NCI-H2171 treated with DMSO at 0.1 percent for 48 hours (cell line): Measurements from ENCODE around the gene DIP2C.
"Not testable (repeated sequence)": the region's sequence is repeated elsewhere in the genome, so short reads cannot be mapped to it uniquely, and the experiment has no call there.

ENCODE experiments used
- DNase-seq: peaks from one replicate; lab custom pipeline; 2025; lab: John Stamatoyannopoulos, UW

DIP2C gene

GRCh38 chr10:418894-419293 is 270.6 kb downstream of the DIP2C start:
- DNase-seq = no peak

GRCh38 chr10:418226-418625 is 271.2 kb downstream of the DIP2C start:
- DNase-seq = no peak

DNA sequence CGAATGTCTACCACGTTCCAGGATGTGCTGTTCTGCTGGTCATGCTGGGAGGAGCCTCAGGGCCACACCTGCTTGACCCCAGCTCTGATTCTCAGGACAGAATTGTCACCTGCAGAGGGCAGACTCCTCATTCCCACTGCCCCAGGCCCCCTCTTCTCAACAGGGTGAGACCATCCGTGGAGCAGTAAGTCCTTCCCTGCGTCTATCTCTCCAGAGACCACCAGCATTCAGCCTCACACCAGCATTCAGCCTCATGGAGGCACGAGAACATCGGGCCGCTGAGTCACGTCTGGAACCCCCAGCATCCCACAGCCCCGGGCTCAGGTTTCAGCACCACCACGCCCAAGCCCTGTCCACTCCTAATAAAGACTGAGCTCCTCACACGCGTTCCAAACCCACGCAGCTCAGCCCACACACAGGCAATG is 273.4 kb downstream of the DIP2C start:
- no peak for DNase-seq

DNA sequence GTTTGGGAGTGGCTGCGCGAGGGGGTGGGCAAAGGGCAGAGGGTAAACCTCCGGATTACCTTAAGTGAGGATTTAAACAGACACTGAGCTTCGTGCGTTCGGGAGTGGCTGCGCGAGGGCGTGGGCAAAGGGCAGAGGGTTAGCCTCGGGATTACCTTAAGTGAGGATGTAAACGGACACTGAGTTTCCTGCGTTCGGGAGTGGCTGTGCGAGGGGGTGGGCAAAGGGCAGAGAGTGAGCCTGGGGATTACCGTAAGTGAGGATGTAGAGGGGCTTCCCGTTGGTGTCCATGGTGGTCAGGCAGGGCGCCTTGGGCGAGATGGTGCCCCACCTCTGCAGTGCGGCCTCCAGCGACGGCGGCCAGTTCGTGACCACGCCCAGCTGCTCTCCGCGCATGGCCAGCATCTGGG is 275.8 kb downstream of the DIP2C start:
- DNase-seq = no peak

- no peak for DNase-seq
Observed at GRCh38 chr10:412109-412508, 277.4 kb downstream of the DIP2C start.

DNA sequence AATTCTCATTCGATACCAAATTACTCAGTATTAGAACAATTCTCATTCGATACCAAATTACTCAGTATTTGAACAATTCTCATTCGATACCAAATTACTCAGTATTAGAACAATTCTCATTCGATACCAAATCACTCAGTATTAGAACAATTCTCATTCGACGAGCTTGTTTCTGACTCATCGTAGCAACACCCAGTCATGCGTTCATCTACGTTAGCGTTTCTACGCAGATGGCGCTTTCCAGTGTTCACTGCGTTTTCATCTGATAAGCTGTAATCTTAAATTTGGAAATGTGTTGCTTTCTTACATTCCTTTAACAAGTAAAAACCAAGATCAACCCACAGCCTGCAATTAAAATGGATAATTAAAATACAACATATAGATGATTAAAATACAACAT is 277.9 kb downstream of the DIP2C start:
- DNase-seq = no peak

DNA sequence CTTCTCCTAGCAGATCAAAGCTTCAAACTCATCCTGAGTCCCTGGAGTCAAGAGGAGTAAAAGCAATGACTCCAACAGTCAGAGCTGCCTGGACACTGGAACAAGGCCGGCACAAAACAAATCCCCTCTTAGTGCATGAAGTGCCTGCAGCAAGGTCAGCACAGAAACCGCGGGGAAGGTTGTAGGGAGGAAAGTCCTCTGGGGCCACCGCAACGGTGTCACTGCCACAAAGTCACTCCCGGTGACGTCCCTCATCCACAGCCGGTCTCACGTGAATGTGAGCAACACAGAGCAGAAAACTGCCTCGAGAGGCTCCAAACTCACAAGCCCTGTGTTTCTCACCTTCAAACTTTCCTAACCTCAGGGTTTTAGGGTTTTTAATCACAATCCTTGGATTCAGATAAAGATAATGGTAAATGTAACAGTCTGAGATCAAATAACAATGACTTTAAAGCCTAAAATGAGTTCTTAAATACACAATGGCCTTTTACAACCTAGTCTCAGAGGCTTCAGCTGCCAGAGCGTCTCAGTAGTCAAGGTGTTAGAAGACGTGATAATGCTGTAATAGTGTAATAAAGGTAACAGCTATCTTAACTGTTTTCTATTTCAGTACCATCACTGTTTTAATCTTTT is 279.9 kb downstream of the DIP2C start:
- no peak for DNase-seq

- DNase-seq = no peak
Observed at GRCh38 chr10:408236-408635, 281.2 kb downstream of the DIP2C start.

DNA sequence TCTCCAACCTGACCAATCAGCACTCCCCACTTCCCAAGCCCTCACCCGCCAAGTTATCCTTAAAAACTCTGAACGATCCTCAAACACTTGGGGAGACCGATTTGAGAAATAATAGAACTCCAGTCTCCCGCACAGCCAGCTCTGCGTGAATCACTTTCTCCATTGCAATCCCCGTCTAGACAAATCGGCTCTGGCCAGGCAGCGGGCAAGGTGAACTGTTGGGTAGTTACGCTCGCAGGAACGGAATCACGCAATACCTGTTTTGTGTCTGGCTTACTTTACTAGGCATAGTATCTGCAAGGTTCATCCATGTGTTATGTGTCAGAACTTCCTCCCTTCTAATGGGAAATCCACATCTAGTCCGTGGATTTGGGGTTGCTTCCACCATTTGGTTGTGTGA is 282.5 kb downstream of the DIP2C start:
- DNase-seq = no peak

- DNase-seq = no peak
Observed at GRCh38 chr10:405648-406047, 283.8 kb downstream of the DIP2C start.

DNA sequence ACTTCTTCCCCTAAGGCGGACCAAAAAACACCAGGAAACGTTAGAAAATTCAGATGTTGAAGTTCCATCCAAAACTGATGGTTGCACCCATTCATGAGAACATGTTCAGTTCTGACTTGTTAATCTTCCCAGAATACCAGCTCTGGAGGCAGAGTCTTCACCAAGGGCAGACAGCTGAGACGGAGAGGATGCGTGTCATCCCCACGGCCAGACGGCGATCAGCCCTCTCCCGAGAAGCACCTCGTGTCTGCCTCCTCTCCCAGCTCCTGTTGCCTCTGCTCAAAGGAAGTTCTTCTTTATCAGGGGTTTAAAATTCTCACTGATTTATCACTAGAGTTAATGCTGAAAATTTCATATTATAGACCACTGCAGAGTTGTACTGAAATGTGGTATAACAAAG is 284.5 kb downstream of the DIP2C start:
- DNase-seq = no peak

- no peak for DNase-seq
Observed at GRCh38 chr10:404346-404745, 285.1 kb downstream of the DIP2C start.

GRCh38 chr10:398954-399353 is 290.5 kb downstream of the DIP2C start:
- no peak for DNase-seq

DNA sequence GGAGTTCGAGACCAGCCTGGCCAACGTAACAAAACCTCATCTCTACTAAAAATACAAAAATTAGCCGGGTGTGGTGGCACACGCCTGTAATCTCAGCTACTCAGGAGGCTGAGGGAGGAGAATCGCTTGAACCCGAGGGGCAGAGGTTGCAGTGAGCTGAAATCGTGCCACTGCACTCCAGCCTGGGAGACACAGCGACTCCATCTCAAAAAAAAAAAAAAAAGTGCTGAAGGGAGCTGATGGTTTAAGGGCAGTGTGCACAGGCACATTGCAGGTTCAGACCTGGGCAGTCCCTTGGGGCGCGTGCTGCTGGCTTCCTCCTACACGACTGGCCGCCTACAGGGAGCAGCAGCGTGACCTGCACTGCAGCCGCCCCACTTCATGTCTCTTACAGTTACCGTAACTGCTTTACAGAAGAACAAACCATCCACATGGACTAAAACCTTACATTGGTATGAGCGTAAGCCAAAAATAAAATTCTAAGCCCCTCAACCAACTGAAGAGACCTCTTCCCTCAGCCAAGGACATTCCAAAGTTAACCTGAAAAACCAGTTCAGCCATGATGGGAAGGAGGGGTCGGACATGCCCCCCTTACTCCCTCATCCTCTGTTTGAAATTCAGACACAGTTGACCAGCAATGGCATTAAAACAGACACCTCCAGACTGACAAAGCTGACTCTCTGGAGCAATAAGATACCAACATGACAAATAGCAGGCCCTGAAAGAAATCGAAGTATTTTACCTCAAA is 292.0 kb downstream of the DIP2C start:
- no peak for DNase-seq

- DNase-seq = no peak
Observed at GRCh38 chr10:396535-397220, 292.8 kb downstream of the DIP2C start.

DNA sequence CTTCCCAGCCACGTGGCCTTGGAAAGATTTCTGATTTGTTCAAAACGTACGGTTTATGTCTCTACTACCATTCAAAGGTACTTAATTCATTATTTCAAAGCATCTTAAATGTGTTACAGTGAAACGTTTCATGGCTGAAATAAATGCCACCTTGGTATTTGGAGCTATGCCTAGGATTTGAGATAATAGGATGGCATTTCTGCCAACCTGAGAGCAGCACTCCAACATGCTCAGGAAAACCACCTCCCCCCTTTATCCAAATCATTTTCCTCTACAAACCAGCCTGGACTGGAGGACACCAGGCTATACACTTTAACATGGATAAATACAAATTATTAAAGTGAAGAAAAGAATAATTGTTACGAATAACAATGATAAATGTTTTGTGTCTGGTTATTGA is 293.4 kb downstream of the DIP2C start:
- DNase-seq = no peak

DNA sequence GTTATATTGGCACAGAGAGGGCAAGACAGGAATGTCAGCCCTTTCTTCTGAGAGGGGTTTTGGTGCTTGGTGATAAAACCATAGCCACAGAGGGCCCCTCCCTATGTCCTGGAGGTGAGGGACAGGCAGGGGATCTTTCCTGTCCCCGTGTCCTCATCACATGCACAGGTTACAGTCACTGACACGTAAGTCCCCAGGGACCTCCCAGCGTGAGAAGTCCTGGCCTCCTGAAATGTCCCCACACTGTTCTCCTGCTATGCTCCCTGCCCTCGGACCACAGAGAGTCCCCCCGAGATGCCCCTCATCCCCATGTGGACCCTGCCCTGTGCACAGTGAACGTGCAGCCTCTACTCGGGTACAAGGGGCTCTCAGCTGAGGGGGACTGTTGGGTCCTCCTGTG is 293.8 kb downstream of the DIP2C start:
- DNase-seq = no peak

GRCh38 chr10:394439-395101 is 294.9 kb downstream of the DIP2C start:
- not testable (repeated sequence) for DNase-seq

GRCh38 chr10:393787-394438 is 295.6 kb downstream of the DIP2C start:
- no peak for DNase-seq

GRCh38 chr10:393106-393745 is 296.2 kb downstream of the DIP2C start:
- no peak for DNase-seq

DNA sequence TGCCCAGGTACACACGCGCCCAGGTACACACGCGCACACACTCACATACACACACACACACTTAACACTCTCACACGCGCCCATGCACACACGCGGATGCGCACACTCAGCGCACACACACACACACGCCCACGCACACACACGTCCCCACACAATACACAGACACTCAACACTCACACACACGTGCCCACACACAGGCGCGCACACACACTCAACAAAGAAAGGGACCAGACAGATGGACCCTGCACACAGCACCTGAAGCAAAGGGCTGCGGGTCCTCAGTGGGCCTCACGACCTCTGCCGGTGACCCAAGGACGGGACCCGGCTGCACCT is 296.8 kb downstream of the DIP2C start:
- no peak for DNase-seq
